ENCODE results near the gene MOK.

- no peak for TF ChIP-seq CTCF (conservative IDR thresholded peaks at IDR 0.05; ENCODE audit: low read depth, low read length)
- TF ChIP-seq SMC3 (IDR thresholded peaks at IDR 0.05; ENCODE audit: low read depth, low read length) = no peak
- no peak for TF ChIP-seq RCOR1 (IDR thresholded peaks at IDR 0.05; ENCODE audit: insufficient replicate concordance, low read length)
- TF ChIP-seq POLR2A (IDR thresholded peaks at IDR 0.05; ENCODE audit: low read depth, low read length) = no peak
- TF ChIP-seq RFX5 (IDR thresholded peaks at IDR 0.05; ENCODE audit: low read depth, low read length) = no peak
- no peak for TF ChIP-seq ELK1 (IDR thresholded peaks at IDR 0.05; ENCODE audit: borderline replicate concordance, low read depth, low read length)
Measured at GRCh38 chr14:102333390-102333789, 28.4 kb upstream of the MOK start.
